HG02840 (cell line): ENCODE data around the gene SORL1-AS1.
A peak's percentile ranks its signal among the peaks of the same experiment; 100 is the strongest.
"Not testable (repeated sequence)": the region's sequence is repeated elsewhere in the genome, so short reads cannot be mapped to it uniquely, and the experiment has no call there.

Experiments
- ATAC-seq: cut with Tn5 transposase; IDR thresholded peaks from one replicate; pipeline ENCODE4 v1.9.1; 2021; ENCODE audit warnings: mild to moderate bottlenecking, moderate library complexity, moderate number of reproducible peaks; ENCODE audit not compliant: unreplicated experiment, low FRiP score

SORL1-AS1 gene

GRCh38 chr11:121435132-121435531 is 17.6 kb downstream of the SORL1-AS1 start:
- no peak for ATAC-seq

GRCh38 chr11:121431820-121432526 is 20.8 kb downstream of the SORL1-AS1 start:
- ATAC-seq = no peak

GRCh38 chr11:121429556-121429955 is 23.2 kb downstream of the SORL1-AS1 start:
- ATAC-seq = no peak

GRCh38 chr11:121427400-121427744 is 25.4 kb downstream of the SORL1-AS1 start:
- ATAC-seq = no peak

- no peak for ATAC-seq
These were observed 26.0 kb downstream of the SORL1-AS1 start for GRCh38 chr11:121426476-121427399.

GRCh38 chr11:121425828-121426227 is 26.9 kb downstream of the SORL1-AS1 start:
- ATAC-seq = no peak

GRCh38 chr11:121422675-121423074 is 30.1 kb downstream of the SORL1-AS1 start:
- ATAC-seq = no peak

- ATAC-seq = no peak
These were observed 31.4 kb downstream of the SORL1-AS1 start for GRCh38 chr11:121421149-121421901.

GRCh38 chr11:121420398-121420797 is 32.4 kb downstream of the SORL1-AS1 start:
- no peak for ATAC-seq

GRCh38 chr11:121419836-121420235 is 32.9 kb downstream of the SORL1-AS1 start:
- ATAC-seq = no peak

- ATAC-seq = peak; percentile 56
These were observed 34.1 kb downstream of the SORL1-AS1 start for GRCh38 chr11:121418625-121419114.

GRCh38 chr11:121417607-121418006 is 35.2 kb downstream of the SORL1-AS1 start:
- no peak for ATAC-seq

- ATAC-seq = no peak
These were observed 35.7 kb downstream of the SORL1-AS1 start for GRCh38 chr11:121417055-121417551.

- ATAC-seq = no peak
These were observed 36.9 kb downstream of the SORL1-AS1 start for GRCh38 chr11:121415856-121416255.

GRCh38 chr11:121414141-121414913 is 38.4 kb downstream of the SORL1-AS1 start:
- no peak for ATAC-seq

GRCh38 chr11:121412711-121413415 is 39.9 kb downstream of the SORL1-AS1 start:
- ATAC-seq = no peak

GRCh38 chr11:121412000-121412587 is 40.7 kb downstream of the SORL1-AS1 start:
- no peak for ATAC-seq

GRCh38 chr11:121411330-121411729 is 41.4 kb downstream of the SORL1-AS1 start:
- ATAC-seq = not testable (repeated sequence)

GRCh38 chr11:121410041-121410440 is 42.7 kb downstream of the SORL1-AS1 start:
- not testable (repeated sequence) for ATAC-seq
